Neuronal stem cell (in vitro differentiated cells): Measurements from ENCODE around the gene RGSL1.
A peak's percentile ranks its signal among the peaks of the same experiment; 100 is the strongest.

Experiments used
- DNase-seq: peaks from one replicate; pipeline ENCODE4 v3.0.0-alpha.2; 2013; ENCODE audit warnings: low spot score
- H2AFZ ChIP-seq: one replicate; pipeline ENCODE4 v1.6.1; 2013; ENCODE audit warnings: mild to moderate bottlenecking, low read length, inconsistent platforms
- H2AK5ac ChIP-seq: 2 replicates; pipeline ENCODE4 v1.6.1; 2013; ENCODE audit warnings: low read depth, mild to moderate bottlenecking, inconsistent platforms, low read length, moderate library complexity, mixed read lengths
- H2BK120ac ChIP-seq: 2 replicates; pipeline ENCODE4 v1.6.1; 2013; ENCODE audit warnings: low read depth, mild to moderate bottlenecking, inconsistent platforms, low read length, moderate library complexity, mixed read lengths
- H2BK12ac ChIP-seq: one replicate; pipeline ENCODE4 v1.6.1; 2013; ENCODE audit warnings: low read length, inconsistent platforms
- H2BK15ac ChIP-seq: 2 replicates; pipeline ENCODE4 v1.6.1; 2013; ENCODE audit warnings: mild to moderate bottlenecking, low read length, inconsistent platforms, mixed read lengths
- H2BK5ac ChIP-seq: one replicate; pipeline ENCODE4 v1.6.1; 2013; ENCODE audit warnings: inconsistent platforms, mild to moderate bottlenecking, low read length, moderate library complexity
- H3K14ac ChIP-seq: one replicate; pipeline ENCODE4 v1.6.1; 2013; ENCODE audit warnings: low read length, inconsistent platforms
- H3K18ac ChIP-seq: 2 replicates; pipeline ENCODE4 v1.6.1; 2013; ENCODE audit warnings: low read length, inconsistent platforms
- H3K23ac ChIP-seq: 2 replicates; pipeline ENCODE4 v1.6.1; 2013; ENCODE audit warnings: low read depth, mild to moderate bottlenecking, mixed read lengths, low read length, inconsistent platforms; ENCODE audit not compliant: poor library complexity
- H3K27ac ChIP-seq: replicated peaks from 3 replicates; pipeline ENCODE4 v1.5.1; 2013; ENCODE audit warnings: low read length, inconsistent platforms
- H3K27me3 ChIP-seq, 3 experiments: 2 replicates each; pipeline ENCODE4 v1.6.1; 2013; ENCODE audit warnings: low read length in 3 of 3, mild to moderate bottlenecking in 2 of 3, inconsistent platforms in 1 of 3, low read depth in 1 of 3, mixed read lengths in 1 of 3, moderate library complexity in 1 of 3; ENCODE audit not compliant: control insufficient read depth in 3 of 3, insufficient read depth in 3 of 3
- H3K36me3 ChIP-seq, 2 donors: replicated peaks in 1 of 2; 2 replicates each; pipeline ENCODE4 v1.6.1; 2013; ENCODE audit warnings: low read length in 2 of 2; ENCODE audit not compliant: control insufficient read depth in 2 of 2, insufficient read depth in 2 of 2
- H3K4ac ChIP-seq: 2 replicates; pipeline ENCODE4 v1.6.1; 2013; ENCODE audit warnings: inconsistent platforms, mild to moderate bottlenecking, low read length, moderate library complexity
- H3K4me1 ChIP-seq, 2 donors: 1 replicate in 1 of 2; 2 replicates in 1 of 2; pipeline ENCODE4 v1.6.1; 2013; ENCODE audit warnings: low read length in 2 of 2, low read depth in 1 of 2; ENCODE audit not compliant: control insufficient read depth in 2 of 2, insufficient read depth in 1 of 2
- H3K4me2 ChIP-seq: one replicate; pipeline ENCODE4 v1.6.1; 2013; ENCODE audit warnings: mild to moderate bottlenecking, low read length, inconsistent platforms; ENCODE audit not compliant: insufficient read depth, poor library complexity, severe bottlenecking
- H3K4me3 ChIP-seq, 2 donors: 2 replicates each; pipeline ENCODE4 v1.5.1; 2013; ENCODE audit warnings: low read length in 2 of 2, mild to moderate bottlenecking in 2 of 2, inconsistent platforms in 1 of 2, moderate library complexity in 1 of 2
- H3K79me1 ChIP-seq: one replicate; pipeline ENCODE4 v1.6.1; 2013; ENCODE audit warnings: low read depth, mild to moderate bottlenecking, inconsistent platforms, low read length, moderate library complexity
- H3K9ac ChIP-seq: one replicate; pipeline ENCODE4 v1.6.1; 2013; ENCODE audit warnings: mild to moderate bottlenecking, low read depth, low read length, inconsistent platforms; ENCODE audit not compliant: poor library complexity
- H3K9me3 ChIP-seq, 2 donors: replicated peaks in 1 of 2; 2 replicates each; pipeline versions ENCODE3 to v1.6.1; 2013; ENCODE audit warnings: low read length in 2 of 2, mild to moderate bottlenecking in 2 of 2, inconsistent platforms in 1 of 2, low read depth in 1 of 2, mixed read lengths in 1 of 2, moderate library complexity in 1 of 2; ENCODE audit not compliant: control insufficient read depth in 2 of 2, insufficient read depth in 1 of 2
- H4K8ac ChIP-seq: one replicate; pipeline ENCODE4 v1.6.1; 2013; ENCODE audit warnings: low read depth, mild to moderate bottlenecking, inconsistent platforms, low read length, moderate library complexity
- H4K91ac ChIP-seq: one replicate; pipeline ENCODE4 v1.6.1; 2013; ENCODE audit warnings: low read length, low read depth, mild to moderate bottlenecking, inconsistent platforms; ENCODE audit not compliant: poor library complexity
- WGBS, 2 donors: extraction: QIAGEN DNeasy Blood & Tissue Kit; methylation state at CpG; one replicate each; pipeline ENCODE4 v1.1.7; 2013; ENCODE audit warnings: missing lambda C conversion rate in 2 of 2, mixed read lengths in 1 of 2; ENCODE audit not compliant: insufficient read length in 2 of 2, insufficient replicate concordance in 1 of 2; ENCODE audit errors: extremely low coverage in 2 of 2; 5-methylcytosine and 5-hydroxymethylcytosine counted together

Gene RGSL1

DNA sequence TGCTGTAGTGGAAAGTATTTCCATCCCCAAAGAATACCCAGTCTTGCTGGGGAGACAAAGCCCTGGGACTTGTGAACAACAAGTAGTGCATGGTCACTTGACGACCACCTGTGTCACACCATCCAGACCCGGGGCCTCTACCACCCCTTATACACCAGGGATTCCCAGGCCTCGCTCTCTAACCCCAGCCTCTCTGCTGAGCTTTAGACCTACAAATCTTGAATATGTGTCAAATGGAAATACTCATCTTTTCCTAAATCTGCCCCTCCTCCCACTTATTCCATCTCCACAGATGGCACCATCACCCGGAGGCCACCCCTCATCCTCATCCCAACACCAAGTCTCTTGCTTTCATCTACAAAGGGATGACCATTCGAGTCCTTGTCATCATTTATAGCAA, 140.0 kb downstream of the RGSL1 start:
- H2AK5ac ChIP-seq = no peak overlapping the region
- no peaks in the 10 kb centered on the region for H3K27me3 ChIP-seq
- H2BK12ac ChIP-seq = no peak overlapping the region
- H2BK15ac ChIP-seq = no peak overlapping the region
- H3K9me3 ChIP-seq = peaks cover 4 to 7% of the 10 kb centered on the region in 2 donors
- no peak overlapping the region for H2BK120ac ChIP-seq
- no peak overlapping the region for H4K8ac ChIP-seq
- no CpG with 5 or more reads among the region's 5 CpGs for WGBS, 2 donors
- no peak overlapping the region for H3K27ac ChIP-seq
- H4K91ac ChIP-seq = no peak overlapping the region
- H2BK5ac ChIP-seq = no peak overlapping the region
- H3K4me1 ChIP-seq = peaks cover 0 to 2% of the 10 kb centered on the region in 2 donors
- no peak overlapping the region for H3K18ac ChIP-seq
- no peak overlapping the region for H3K9ac ChIP-seq
- no peak overlapping the region for H3K4me2 ChIP-seq
- no peaks in the 10 kb centered on the region for H3K36me3 ChIP-seq
- H3K4me3 ChIP-seq = no peak overlapping the region
- no peak overlapping the region for H3K4ac ChIP-seq
- DNase-seq = no peak
- no peak overlapping the region for H3K14ac ChIP-seq
- no peak overlapping the region for H3K23ac ChIP-seq
- H2AFZ ChIP-seq = peak overlapping the region; percentile 98
- no peaks in the 10 kb centered on the region for H3K79me1 ChIP-seq

DNA sequence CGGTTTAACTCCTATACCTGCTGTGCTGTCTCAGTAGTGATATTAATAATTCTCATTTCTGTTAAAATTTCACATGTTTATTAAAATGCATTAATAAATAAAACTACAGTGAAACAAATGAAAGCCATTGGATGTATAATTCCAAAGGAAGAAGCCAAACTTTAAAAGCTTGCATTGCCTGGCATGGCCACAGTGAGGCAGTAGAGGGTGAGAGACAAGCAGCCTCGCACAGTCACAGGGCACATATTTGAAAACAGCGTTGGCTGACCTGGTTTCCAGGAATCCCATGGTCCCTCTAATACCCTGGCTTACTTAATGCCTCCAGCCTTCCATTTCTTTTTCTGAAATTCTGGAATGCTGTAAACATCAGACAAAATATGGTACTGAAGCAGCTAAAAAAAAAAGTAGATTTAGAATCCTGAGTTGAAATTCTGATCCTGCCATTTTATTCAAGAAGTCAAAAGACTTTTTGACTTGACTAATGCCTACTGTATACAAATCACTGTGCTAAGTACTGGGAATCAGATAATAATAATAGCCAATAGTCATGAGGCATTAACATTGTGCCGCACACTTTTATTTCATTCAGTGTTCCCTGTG, 145.8 kb downstream of the RGSL1 start:
- Histone ChIP-seq H2BK120ac (no peak overlapping the region), H3K4me1 (no peaks in the 10 kb centered on the region), H2BK15ac (no peak overlapping the region), H3K18ac (no peak overlapping the region), H3K14ac (no peak overlapping the region), H2BK12ac (no peak overlapping the region), H3K9ac (no peak overlapping the region), H2AFZ (no peak overlapping the region), H3K4me2 (no peak overlapping the region), H3K27me3 (peaks cover 0 to 13% (median 0%) of the 10 kb centered on the region in 3 experiments), H3K36me3 (peaks cover 0 to 13% of the 10 kb centered on the region in 2 donors), H3K9me3 (no peaks in the 10 kb centered on the region), H4K8ac (no peak overlapping the region), H3K4ac (no peak overlapping the region), H3K4me3 (no peak overlapping the region), H4K91ac (no peak overlapping the region), H2AK5ac (no peak overlapping the region), H3K27ac (no peak overlapping the region), H2BK5ac (no peak overlapping the region), H3K23ac (no peak overlapping the region), H3K79me1 (peaks cover 5% of the 10 kb centered on the region)
- no peak for DNase-seq
- no CpG with 5 or more reads among the region's 4 CpGs for WGBS, 2 donors

DNA sequence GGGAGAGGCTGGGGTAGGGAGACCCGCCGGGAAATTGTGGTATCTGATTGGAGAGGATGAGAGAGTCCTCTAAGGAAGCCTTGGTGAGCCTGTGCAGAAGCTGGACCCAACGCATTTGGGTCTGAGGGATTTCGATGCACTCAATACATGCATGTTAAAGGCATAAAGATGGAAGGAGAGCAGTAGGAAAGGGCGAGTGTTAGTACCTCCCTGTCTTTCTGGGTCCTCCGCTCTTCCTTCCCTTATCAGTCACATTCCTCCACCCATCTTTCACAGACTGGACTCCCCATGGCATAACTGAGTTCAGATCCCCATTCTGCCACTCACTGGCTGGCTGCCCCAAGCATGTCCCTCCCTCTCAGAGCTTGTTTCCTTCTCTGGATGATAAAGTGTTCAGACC, 147.0 kb downstream of the RGSL1 start:
- peaks cover 0 to 13% (median 0%) of the 10 kb centered on the region in 3 experiments for H3K27me3 ChIP-seq
- no peak overlapping the region for H2BK120ac ChIP-seq
- H3K9ac ChIP-seq = no peak overlapping the region
- no peak overlapping the region for H4K8ac ChIP-seq
- H3K4me2 ChIP-seq = no peak overlapping the region
- no peak overlapping the region for H3K4ac ChIP-seq
- peaks cover 3 to 4% of the 10 kb centered on the region in 2 donors for H3K4me1 ChIP-seq
- no peak overlapping the region for H2AFZ ChIP-seq
- no CpG with 5 or more reads among the region's 6 CpGs for WGBS, 2 donors
- H3K4me3 ChIP-seq = no peak overlapping the region
- H2BK5ac ChIP-seq = no peak overlapping the region
- H3K36me3 ChIP-seq = peaks cover 0 to 18% of the 10 kb centered on the region in 2 donors
- peaks cover 8% of the 10 kb centered on the region for H3K79me1 ChIP-seq
- H2BK12ac ChIP-seq = no peak overlapping the region
- no peak for DNase-seq
- H2AK5ac ChIP-seq = no peak overlapping the region
- H3K27ac ChIP-seq = no peak overlapping the region
- no peaks in the 10 kb centered on the region for H3K9me3 ChIP-seq
- no peak overlapping the region for H3K18ac ChIP-seq
- no peak overlapping the region for H3K14ac ChIP-seq
- no peak overlapping the region for H3K23ac ChIP-seq
- no peak overlapping the region for H4K91ac ChIP-seq
- no peak overlapping the region for H2BK15ac ChIP-seq

DNA sequence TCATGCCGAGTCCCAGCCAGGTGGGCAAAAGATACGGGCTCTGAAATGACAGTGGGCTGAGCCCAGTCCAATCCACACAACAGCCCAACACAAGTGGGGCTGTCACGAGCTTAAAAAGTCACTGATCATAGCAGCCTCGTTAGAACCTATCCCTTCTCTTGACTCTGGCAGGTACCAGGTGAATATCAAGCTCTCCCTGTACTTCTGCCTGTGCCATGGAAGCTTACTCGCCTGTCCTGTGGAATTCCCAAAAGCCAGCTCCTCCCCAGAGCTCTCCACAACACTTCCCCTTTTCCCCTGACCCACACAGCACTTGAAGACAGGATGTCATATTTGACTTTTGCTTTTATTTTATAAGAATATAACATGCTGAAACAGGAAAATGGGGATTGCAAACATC, 148.3 kb downstream of the RGSL1 start:
- H2BK15ac ChIP-seq = no peak overlapping the region
- H3K79me1 ChIP-seq = peaks cover 9% of the 10 kb centered on the region
- no peak overlapping the region for H4K8ac ChIP-seq
- H3K18ac ChIP-seq = no peak overlapping the region
- no peak overlapping the region for H2BK12ac ChIP-seq
- DNase-seq = no peak
- no CpG with 5 or more reads among the region's 5 CpGs for WGBS, 2 donors
- H3K36me3 ChIP-seq = peaks cover 0 to 18% of the 10 kb centered on the region in 2 donors
- no peak overlapping the region for H3K4me2 ChIP-seq
- no peaks in the 10 kb centered on the region for H3K9me3 ChIP-seq
- no peak overlapping the region for H2BK5ac ChIP-seq
- H3K14ac ChIP-seq = no peak overlapping the region
- no peak overlapping the region for H2AFZ ChIP-seq
- no peak overlapping the region for H3K9ac ChIP-seq
- H3K23ac ChIP-seq = no peak overlapping the region
- no peak overlapping the region for H3K4me3 ChIP-seq
- H3K4me1 ChIP-seq = peaks cover 4 to 9% of the 10 kb centered on the region in 2 donors
- peaks cover 0 to 13% (median 0%) of the 10 kb centered on the region in 3 experiments for H3K27me3 ChIP-seq
- H3K27ac ChIP-seq = no peak overlapping the region
- no peak overlapping the region for H2AK5ac ChIP-seq
- H4K91ac ChIP-seq = no peak overlapping the region
- H2BK120ac ChIP-seq = no peak overlapping the region
- H3K4ac ChIP-seq = no peak overlapping the region
